Kidney (tissue), 14 donors: ENCODE data around the gene EDAR. TPM values are rescaled to one million over a fixed set of nuclear protein-coding genes. Genes with fewer than 3 reads are reported as not detected.
A peak's percentile ranks its signal among the peaks of the same experiment; 100 is the strongest.

ENCODE experiments used
- DNase-seq, 5 donors: peaks; one replicate each; pipeline ENCODE4 v3.0.0-alpha.2; 2013 to 2020
- FAIRE-seq: peaks from 2 replicates; lab custom pipeline; 2012; peaks lifted over from hg19 to GRCh38; lab: Jason Lieb, UNC
- H3K27ac ChIP-seq, 2 donors: one replicate each; pipeline ENCODE4 v1.7.0; 2013; ENCODE audit warnings: low read depth in 2 of 2, low read length in 2 of 2, inconsistent platforms in 1 of 2
- H3K27me3 ChIP-seq: one replicate; pipeline ENCODE4 v1.7.1; 2013; ENCODE audit warnings: low read length, inconsistent platforms; ENCODE audit not compliant: control insufficient read depth, insufficient read depth
- H3K36me3 ChIP-seq, 3 donors: one replicate each; pipeline versions ENCODE4 v1.7.0 to v1.7.1; 2013; ENCODE audit warnings: low read length in 3 of 3, control low read depth in 1 of 3, inconsistent platforms in 1 of 3; ENCODE audit not compliant: insufficient read depth in 3 of 3, control insufficient read depth in 2 of 3
- H3K4me1 ChIP-seq, 3 donors: one replicate each; pipeline versions ENCODE4 v1.7.0 to v1.7.1; 2013; ENCODE audit warnings: low read length in 3 of 3, inconsistent platforms in 1 of 3, low read depth in 1 of 3; ENCODE audit not compliant: control insufficient read depth in 2 of 3, insufficient read depth in 2 of 3
- H3K4me3 ChIP-seq, 3 donors: one replicate each; pipeline versions ENCODE4 v1.7.0 to v1.8.1; 2013; ENCODE audit warnings: low read length in 3 of 3, control low read depth in 1 of 3, inconsistent platforms in 1 of 3
- H3K9ac ChIP-seq, 3 donors: one replicate each; pipeline versions ENCODE4 v1.7.0 to v1.7.1; 2013; ENCODE audit warnings: low read length in 3 of 3, control low read depth in 1 of 3, inconsistent platforms in 1 of 3
- H3K9me3 ChIP-seq, 3 donors: one replicate each; pipeline versions ENCODE4 v1.7.0 to v1.7.1; 2013; ENCODE audit warnings: low read length in 3 of 3, control low read depth in 1 of 3, inconsistent platforms in 1 of 3; ENCODE audit not compliant: control insufficient read depth in 2 of 3, insufficient read depth in 1 of 3
- CTCF ChIP-seq: IDR thresholded peaks from 3 replicates; pipeline ENCODE4 v1.5.1; 2012; ENCODE audit warnings: mild to moderate bottlenecking, moderate library complexity, borderline replicate concordance; ENCODE audit not compliant: insufficient read depth; ENCODE audit errors: extremely low read depth
- intact Hi-C: fragments of 100-400 bp; cut with DNase I; formaldehyde crosslinking; loops from one replicate; pipeline ENCODE4 v1.11.1; 2022
- polyA plus RNA-seq: library from polyadenylated mRNA; stranded (reverse); fragments of 350-450 nt; fragmentation: Illumina TruSeq; extraction: RNeasy Lipid Tissue Mini Kit (QIAGEN cat#74804); gene quantifications from one replicate; pipeline ENCODE4 v1.2.3, GENCODE V29; 2014; ENCODE audit warnings: low read depth, low replicate concordance; ENCODE audit not compliant: insufficient read depth
- total RNA-seq: library from RNA; stranded (reverse); fragmentation: NEBNext Ultra II Directional; extraction: Animal tissue kit (Norgen Biotek cat#: 25700); gene quantifications from one replicate; pipeline ENCODE4 v1.2.1, GENCODE V29; 2021
- donor health status: control.
- donor health status: control.
- donor health status: control.
- donor health status: control.
- donor health status: control.
- donor health status: DM: yes; HTN: yes; CAD: no.
- donor health status: Normal renal cell carcinoma (clear cell type).

The EDAR gene
- total and polyA plus RNA-seq, 2 donors from 2014 or later, result 0.17 to 3.1 TPM

- intact Hi-C loops, result no loop called here
- H3K9ac ChIP-seq, result peak overlapping the region in 1 of 3 donors; percentile 19
Observed at GRCh38 chr2:109031476-109032228, 42.6 kb upstream of the EDAR start.

GRCh38 chr2:109030870-109031475 is 42.0 kb upstream of the EDAR start:
- intact Hi-C loops, result no loop called here
- no peak for TF ChIP-seq CTCF
- no peak for FAIRE-seq
- peak in 2 of 5 donors; percentile 13 to 20 for DNase-seq
- Histone ChIP-seq H3K4me3 (peak overlapping the region in 2 of 3 donors; percentile 51 to 58), H3K4me1 (peaks cover 0 to 4% (median 0%) of the 10 kb centered on the region in 3 donors), H3K9me3 (no peaks in the 10 kb centered on the region), H3K9ac (peak overlapping the region in 1 of 3 donors; percentile 19), H3K36me3 (no peaks in the 10 kb centered on the region), H3K27ac (no peak overlapping the region), H3K27me3 (no peaks in the 10 kb centered on the region)

More at GRCh38 chr2:109031476-109032228, 42.6 kb upstream of the EDAR start:
- peaks cover 0 to 4% (median 0%) of the 10 kb centered on the region in 3 donors for H3K4me1 ChIP-seq
- peak overlapping the region; percentile 50 to 58 (median 51) for H3K4me3 ChIP-seq
- H3K9me3 ChIP-seq, result no peaks in the 10 kb centered on the region
- no peak overlapping the region for H3K27ac ChIP-seq
- no peak for FAIRE-seq
- DNase-seq, result peak; percentile 74 to 91 (median 85)
- TF ChIP-seq CTCF, result no peak
- no peaks in the 10 kb centered on the region for H3K36me3 ChIP-seq
- H3K27me3 ChIP-seq, result no peaks in the 10 kb centered on the region

GRCh38 chr2:109029490-109030201 is 40.6 kb upstream of the EDAR start:
- H3K4me1 ChIP-seq, result peaks cover 0 to 4% (median 0%) of the 10 kb centered on the region in 3 donors
- intact Hi-C loops, result no loop called here
- no peaks in the 10 kb centered on the region for H3K36me3 ChIP-seq
- no peaks in the 10 kb centered on the region for H3K9me3 ChIP-seq
- TF ChIP-seq CTCF, result no peak
- DNase-seq (peak in 2 of 5 donors; percentile 18 to 29), FAIRE-seq (no peak)
- H3K27me3 ChIP-seq, result no peaks in the 10 kb centered on the region
- H3K4me3 ChIP-seq, result no peak overlapping the region
- H3K27ac ChIP-seq, result no peak overlapping the region
- no peak overlapping the region for H3K9ac ChIP-seq
